HuH-7.5 (cell line): ENCODE measurements around the gene TMEM121B.
A peak's percentile ranks its signal among the peaks of the same experiment; 100 is the strongest.

ENCODE experiments used
- DNase-seq: peaks from one replicate; pipeline ENCODE4 v3.0.0; 2011; ENCODE audit warnings: low spot score

Gene TMEM121B

GRCh38 chr22:17138513-17138912 lies 17.4 kb upstream of the TMEM121B start:
- DNase-seq: no peak

DNA sequence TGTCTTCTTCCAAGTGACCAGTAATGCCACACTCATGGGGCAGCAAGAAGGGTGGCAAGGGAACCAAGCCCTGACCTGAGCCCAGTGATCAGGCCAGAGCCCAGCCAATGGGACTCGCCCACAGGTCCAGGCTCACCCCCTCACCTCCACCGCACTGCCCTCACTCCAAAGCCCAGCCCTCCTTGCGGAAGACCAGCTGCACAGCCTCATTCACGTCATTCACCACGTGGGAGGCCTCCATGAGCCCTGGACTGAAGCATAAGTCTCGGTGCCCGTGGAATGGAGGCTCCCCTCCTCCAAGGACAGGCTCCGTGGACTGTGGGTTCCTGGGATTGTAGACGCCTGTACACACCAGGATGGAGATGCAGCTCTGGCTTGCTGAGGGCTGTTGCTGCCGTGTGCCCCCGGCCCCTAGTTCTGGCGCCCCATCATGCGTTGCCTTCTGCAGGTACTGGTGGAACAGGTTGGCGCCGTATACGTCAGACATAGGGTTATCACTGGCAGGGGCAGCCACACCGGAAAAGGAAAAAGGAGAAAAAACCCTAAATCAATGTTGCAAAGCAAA lies 16.8 kb upstream of the TMEM121B start:
- no peak for DNase-seq

DNA sequence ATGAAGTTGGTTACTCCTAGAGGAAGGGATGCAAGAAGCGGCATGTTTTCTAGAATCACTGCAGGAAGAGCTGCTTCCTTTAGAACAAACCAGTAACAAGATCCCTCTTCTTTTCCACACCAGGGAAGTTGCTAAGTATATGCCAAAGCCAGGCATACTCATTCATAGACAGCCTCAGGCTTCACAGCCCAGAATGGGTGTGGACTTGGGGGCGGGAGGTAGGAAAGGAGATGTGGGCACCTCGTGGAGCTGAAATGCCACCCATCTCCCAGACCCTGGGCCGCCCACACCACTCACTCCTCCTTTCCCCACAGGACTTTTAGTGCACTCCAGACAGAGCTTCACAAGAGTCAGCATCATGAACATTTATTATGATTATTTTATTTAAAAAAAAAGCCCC lies 16.0 kb upstream of the TMEM121B start:
- DNase-seq: no peak

DNA sequence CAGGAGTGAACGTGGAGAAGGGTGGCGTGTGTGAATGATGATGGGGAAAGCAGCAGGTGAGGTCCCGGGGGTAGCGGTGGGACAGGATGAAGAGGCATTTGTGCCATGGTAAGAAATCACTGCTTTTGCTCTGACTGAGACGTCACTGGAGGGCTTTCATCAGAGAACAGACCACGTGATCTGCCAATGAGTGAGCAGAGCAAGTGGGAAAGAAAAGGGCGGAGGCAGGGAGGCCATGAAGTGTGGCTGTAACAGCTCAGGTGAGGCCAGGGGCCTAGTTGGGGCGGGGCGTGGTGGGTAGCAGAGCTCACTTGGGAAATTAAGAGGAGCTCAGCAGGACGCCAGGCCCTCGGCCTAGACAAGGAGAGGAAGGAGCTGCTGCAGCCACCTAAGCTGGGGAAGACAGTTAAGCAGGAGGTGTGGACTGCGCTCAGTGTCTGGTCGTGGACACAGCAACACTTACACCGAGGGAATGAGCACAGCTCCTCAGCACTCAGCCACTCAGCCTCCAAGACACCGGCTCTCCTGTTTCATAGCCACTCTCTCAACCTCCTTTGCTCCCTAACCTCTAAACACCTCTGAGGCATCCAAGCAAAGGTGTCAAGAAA lies 14.1 kb upstream of the TMEM121B start:
- no peak for DNase-seq

DNA sequence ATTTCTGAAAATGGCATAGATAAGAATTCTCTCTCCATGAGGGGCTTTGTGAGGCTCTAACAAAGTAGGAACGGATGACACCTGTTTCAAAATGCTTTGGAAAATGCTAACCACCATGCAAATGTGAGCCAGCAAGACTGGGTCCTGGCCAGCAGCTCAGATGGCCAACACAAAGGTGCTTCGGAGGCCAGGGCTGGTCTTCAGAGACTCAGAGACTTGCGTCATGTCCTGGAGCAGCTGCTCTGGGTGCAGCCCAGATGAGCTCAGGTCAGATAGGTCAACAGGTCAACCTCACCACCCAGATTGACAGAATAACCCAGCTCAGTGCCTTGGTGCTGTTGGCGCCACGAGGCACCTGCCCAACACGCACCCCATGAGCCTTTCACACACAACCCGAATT lies 12.0 kb upstream of the TMEM121B start:
- DNase-seq: no peak

DNA sequence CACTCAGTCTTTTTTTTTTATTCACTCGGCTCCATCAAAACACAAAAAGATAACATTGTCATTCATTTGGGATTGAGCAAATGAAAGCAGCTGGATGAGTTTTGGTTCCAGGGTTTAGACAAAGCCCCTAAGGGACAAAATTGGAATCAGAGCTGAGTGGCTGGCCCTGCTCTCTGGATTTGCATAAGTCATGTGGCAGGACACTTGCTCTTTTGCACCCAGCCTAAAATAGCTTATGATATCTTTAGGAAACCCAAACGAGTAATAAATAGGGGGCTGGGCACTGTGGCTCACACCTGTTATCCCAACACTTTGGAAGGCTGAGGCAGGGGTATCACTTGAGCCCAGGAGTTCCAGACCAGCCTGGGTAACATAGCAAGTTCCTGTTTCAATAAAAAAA lies 11.0 kb upstream of the TMEM121B start:
- no peak for DNase-seq

GRCh38 chr22:17131686-17132085 lies 10.5 kb upstream of the TMEM121B start:
- DNase-seq: no peak

DNA sequence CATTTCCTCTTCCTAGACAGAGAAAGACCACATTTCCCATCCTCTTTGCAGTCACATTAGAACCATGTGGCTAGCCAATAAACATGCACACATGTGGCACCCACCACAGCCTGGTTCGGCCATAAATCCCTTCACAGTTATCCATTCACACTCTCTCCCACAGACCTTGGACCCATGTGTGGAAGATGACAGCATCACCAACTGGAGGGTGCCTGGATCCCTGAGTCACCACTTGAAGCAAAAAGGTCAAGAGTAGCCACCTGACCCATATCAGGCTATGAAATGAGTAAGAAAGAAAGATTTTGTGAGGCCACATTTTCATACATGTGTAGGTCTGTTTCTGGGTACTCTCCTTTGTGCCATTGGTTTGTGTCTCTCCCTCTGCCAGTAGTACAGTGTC lies 9.0 kb upstream of the TMEM121B start:
- no peak for DNase-seq

DNA sequence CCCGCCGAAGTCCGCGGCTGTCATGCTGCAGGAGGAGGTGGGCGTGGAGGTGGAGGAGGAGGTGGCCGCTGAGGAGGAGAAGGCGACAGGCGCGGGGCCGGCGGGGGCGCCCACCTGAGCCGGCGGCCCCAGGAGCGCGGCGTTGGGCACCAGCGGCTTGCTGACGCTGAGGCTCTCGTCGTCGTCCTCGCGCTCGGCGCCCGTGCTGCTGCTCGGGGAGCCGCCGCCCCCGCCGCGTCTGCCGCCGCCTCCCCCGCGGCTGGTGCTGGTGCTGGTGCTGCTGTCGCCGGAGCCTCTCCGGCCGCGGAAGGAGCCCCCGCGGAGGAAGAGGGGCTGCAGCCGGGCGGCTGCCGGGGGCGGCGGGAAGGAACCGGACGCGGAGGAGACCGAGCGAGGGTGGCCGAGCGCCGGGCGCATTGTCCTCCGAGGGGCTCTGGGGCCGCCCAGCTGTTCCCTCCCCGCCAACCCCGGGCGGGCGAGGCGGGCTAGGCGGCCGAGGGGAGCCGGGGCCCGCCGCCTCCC lies 388 bp downstream of the TMEM121B start:
- peak; percentile 64 for DNase-seq

GRCh38 chr22:17120281-17120680 lies 879 bp downstream of the TMEM121B start:
- DNase-seq: peak; percentile 91

GRCh38 chr22:17119481-17120202 lies 1.5 kb downstream of the TMEM121B start:
- peak; percentile 54 for DNase-seq

GRCh38 chr22:17118342-17118741 lies 2.8 kb downstream of the TMEM121B start:
- no peak for DNase-seq

GRCh38 chr22:17117890-17118289 lies 3.3 kb downstream of the TMEM121B start:
- no peak for DNase-seq

DNA sequence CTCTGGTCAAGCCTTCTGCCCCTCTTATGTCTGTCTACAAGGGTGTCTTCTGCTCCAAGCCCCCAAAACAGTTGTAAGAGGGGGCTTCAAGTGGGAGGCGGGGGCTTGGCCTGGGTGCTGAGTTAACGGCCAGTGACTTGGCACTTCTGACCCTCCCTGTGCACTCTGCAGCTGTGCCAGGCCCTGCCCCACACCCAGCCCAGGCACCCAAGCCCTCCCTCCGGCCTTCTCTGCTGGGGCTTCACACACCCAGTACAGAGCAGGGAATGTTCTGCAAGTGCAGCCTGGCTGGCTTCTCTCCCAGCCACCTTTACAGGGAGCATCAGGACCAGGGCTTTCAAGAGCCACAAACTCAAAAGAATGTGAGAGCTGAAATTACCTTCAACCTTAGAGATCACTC lies 3.8 kb downstream of the TMEM121B start:
- no peak for DNase-seq

- no peak for DNase-seq
These were observed 4.4 kb downstream of the TMEM121B start for GRCh38 chr22:17116572-17117330.

DNA sequence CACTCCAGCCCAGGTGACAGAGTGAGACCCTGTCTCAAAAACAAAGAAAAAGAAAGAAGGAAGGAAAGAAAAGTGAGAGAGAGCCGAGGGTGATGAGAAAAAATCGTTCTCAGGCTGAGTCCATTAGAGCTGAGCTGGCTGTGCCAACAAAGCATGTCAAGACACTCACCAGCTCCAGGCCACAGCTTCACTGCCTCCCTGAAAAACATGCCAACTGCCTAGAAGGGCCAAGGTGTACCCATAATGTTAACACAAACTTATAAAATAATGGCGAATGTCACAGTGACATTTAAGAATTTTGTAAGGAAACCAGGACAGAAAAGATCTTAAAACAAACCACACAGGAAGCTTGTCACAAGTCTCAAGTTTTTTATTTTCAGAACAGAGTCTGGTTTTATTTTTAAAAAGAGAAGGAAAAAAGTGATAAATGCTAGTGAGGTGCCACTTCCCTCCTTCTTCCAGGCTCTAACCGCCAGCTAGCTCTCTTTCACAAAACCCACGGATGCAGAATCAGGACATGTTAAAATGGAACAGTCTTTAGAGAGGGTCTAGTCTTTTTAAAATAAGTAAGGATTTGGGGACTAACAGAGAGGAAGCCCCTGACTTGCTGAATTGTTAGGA lies 5.1 kb downstream of the TMEM121B start:
- no peak for DNase-seq

- no peak for DNase-seq
These were observed 5.9 kb downstream of the TMEM121B start for GRCh38 chr22:17115236-17115635.

DNA sequence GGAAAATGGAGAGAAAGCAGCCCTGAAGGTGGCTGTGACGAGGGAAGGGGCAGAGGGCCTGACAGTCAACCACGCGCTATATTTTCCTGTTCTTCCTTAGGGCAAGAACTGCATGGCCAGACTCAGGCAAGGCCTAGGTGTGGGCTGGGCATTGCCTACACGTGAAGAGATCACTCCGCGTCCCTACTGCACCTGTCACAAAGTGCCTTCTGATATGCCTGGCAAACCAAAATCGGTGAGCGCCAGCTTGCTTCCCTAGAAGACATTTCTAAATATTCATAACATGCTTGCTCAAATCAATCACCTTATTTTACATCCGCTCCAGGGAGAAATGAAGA lies 6.3 kb downstream of the TMEM121B start:
- no peak for DNase-seq

- DNase-seq: no peak
These were observed 6.8 kb downstream of the TMEM121B start for GRCh38 chr22:17114173-17114897.

- no peak for DNase-seq
These were observed 7.6 kb downstream of the TMEM121B start for GRCh38 chr22:17113600-17113999.

DNA sequence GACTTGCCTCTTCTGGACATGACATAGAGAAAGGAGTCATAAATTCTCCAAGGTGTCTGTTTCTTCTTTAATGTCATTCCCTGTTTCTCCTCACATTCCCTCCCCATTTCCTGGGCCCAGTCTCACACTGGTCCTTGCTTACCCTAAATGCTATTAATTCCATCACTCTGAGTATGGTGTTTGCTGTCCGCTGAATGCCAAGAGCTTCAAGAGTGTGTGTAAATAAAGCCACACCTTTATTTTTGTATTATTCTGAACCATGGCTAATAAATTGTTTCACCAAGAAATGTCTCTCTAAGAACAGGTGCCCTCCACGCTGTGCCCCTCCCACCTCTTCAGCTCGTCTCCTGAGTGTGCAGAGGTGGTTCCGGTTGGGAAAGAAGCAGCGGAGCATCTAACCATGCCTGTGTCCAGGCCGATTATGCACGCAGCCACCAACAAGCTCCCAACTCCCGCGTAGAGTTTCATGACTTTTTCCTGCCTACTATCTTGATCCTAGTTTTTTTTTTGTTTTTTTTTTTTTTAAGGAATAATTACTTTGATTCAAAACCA lies 8.6 kb downstream of the TMEM121B start:
- DNase-seq: no peak
